ENCODE results near the gene ATXN2.
"Not testable (repeated sequence)": the region's sequence is repeated elsewhere in the genome, so short reads cannot be mapped to it uniquely, and the experiment has no call there.

ATXN2 gene

GRCh38 chr12:111523587-111524167 is 75.4 kb downstream of the ATXN2 start:
- no peak overlapping the region for H3K27ac ChIP-seq (ENCODE audit: low read length)
- H3K36me3 ChIP-seq (replicated peaks; ENCODE audit: insufficient read depth, low read length), result no peaks in the 10 kb centered on the region
- H3K9ac ChIP-seq (ENCODE audit: low read length), result no peak overlapping the region
- no peaks in the 10 kb centered on the region for H3F3A ChIP-seq (ENCODE audit: insufficient read depth, low read length)
- H3K4me3 ChIP-seq (ENCODE audit: low read length), result no peak overlapping the region
- TF ChIP-seq EZH2 (optimal IDR thresholded peaks at IDR 0.05; ENCODE audit: low read depth, low read length), result no peak
- TF ChIP-seq EZH2phosphoT487 (IDR thresholded peaks at IDR 0.05; ENCODE audit: low read length), result no peak
- no peak for TF ChIP-seq CTCF (IDR thresholded peaks at IDR 0.05; ENCODE audit: low read length)
- H3K4me1 ChIP-seq (ENCODE audit: low read length), result no peaks in the 10 kb centered on the region
- DNase-seq, result no peak
- H2AFZ ChIP-seq (ENCODE audit: low read length), result no peak overlapping the region
- no peaks in the 10 kb centered on the region for H4K20me1 ChIP-seq (ENCODE audit: insufficient read depth, low read length)
- H3K27me3 ChIP-seq (replicated peaks; ENCODE audit: insufficient read depth, low read length), result no peaks in the 10 kb centered on the region
- no peak overlapping the region for H3K4me2 ChIP-seq (ENCODE audit: low read depth, low read length)
- H3K9me3 ChIP-seq (replicated peaks; ENCODE audit: insufficient read depth, low read length), result no peaks in the 10 kb centered on the region
- H3K9me2 ChIP-seq (replicated peaks; ENCODE audit: insufficient read depth, low read length), result no peaks in the 10 kb centered on the region
- no peaks in the 10 kb centered on the region for H3K79me2 ChIP-seq (ENCODE audit: low read length)

- Histone ChIP-seq H3K9me3 (replicated peaks; ENCODE audit: insufficient read depth, low read length) (no peaks in the 10 kb centered on the region), H3K4me2 (ENCODE audit: low read depth, low read length) (no peak overlapping the region), H3K27me3 (replicated peaks; ENCODE audit: insufficient read depth, low read length) (no peaks in the 10 kb centered on the region), H3K79me2 (ENCODE audit: low read length) (no peaks in the 10 kb centered on the region), H3K4me1 (ENCODE audit: low read length) (no peaks in the 10 kb centered on the region), H3K36me3 (replicated peaks; ENCODE audit: insufficient read depth, low read length) (no peaks in the 10 kb centered on the region), H3K9ac (ENCODE audit: low read length) (no peak overlapping the region), H4K20me1 (ENCODE audit: insufficient read depth, low read length) (no peaks in the 10 kb centered on the region), H3K27ac (ENCODE audit: low read length) (no peak overlapping the region), H3K4me3 (ENCODE audit: low read length) (no peak overlapping the region), H2AFZ (ENCODE audit: low read length) (no peak overlapping the region), H3F3A (ENCODE audit: insufficient read depth, low read length) (no peaks in the 10 kb centered on the region), H3K9me2 (replicated peaks; ENCODE audit: insufficient read depth, low read length) (no peaks in the 10 kb centered on the region)
- DNase-seq, result no peak
- no peak for TF ChIP-seq EZH2 (optimal IDR thresholded peaks at IDR 0.05; ENCODE audit: low read depth, low read length)
These were observed 77.3 kb downstream of the ATXN2 start for GRCh38 chr12:111521801-111522200.

GRCh38 chr12:111519937-111520336 is 79.2 kb downstream of the ATXN2 start:
- H3K79me2 ChIP-seq (ENCODE audit: low read length), result no peaks in the 10 kb centered on the region
- H3K4me1 ChIP-seq (ENCODE audit: low read length), result no peaks in the 10 kb centered on the region
- TF ChIP-seq EZH2phosphoT487 (IDR thresholded peaks at IDR 0.05; ENCODE audit: low read length), result no peak
- TF ChIP-seq EZH2 (optimal IDR thresholded peaks at IDR 0.05; ENCODE audit: low read depth, low read length), result no peak
- no peak for TF ChIP-seq CTCF (IDR thresholded peaks at IDR 0.05; ENCODE audit: low read length)
- no peaks in the 10 kb centered on the region for H3K36me3 ChIP-seq (replicated peaks; ENCODE audit: insufficient read depth, low read length)
- H3K4me3 ChIP-seq (ENCODE audit: low read length), result no peak overlapping the region
- H2AFZ ChIP-seq (ENCODE audit: low read length), result no peak overlapping the region
- no peaks in the 10 kb centered on the region for H4K20me1 ChIP-seq (ENCODE audit: insufficient read depth, low read length)
- no peak for DNase-seq
- no peak overlapping the region for H3K4me2 ChIP-seq (ENCODE audit: low read depth, low read length)
- no peak overlapping the region for H3K27ac ChIP-seq (ENCODE audit: low read length)
- H3K9me2 ChIP-seq (replicated peaks; ENCODE audit: insufficient read depth, low read length), result no peaks in the 10 kb centered on the region
- no peak overlapping the region for H3K9ac ChIP-seq (ENCODE audit: low read length)
- no peaks in the 10 kb centered on the region for H3K9me3 ChIP-seq (replicated peaks; ENCODE audit: insufficient read depth, low read length)
- no peaks in the 10 kb centered on the region for H3K27me3 ChIP-seq (replicated peaks; ENCODE audit: insufficient read depth, low read length)
- H3F3A ChIP-seq (ENCODE audit: insufficient read depth, low read length), result no peaks in the 10 kb centered on the region

- Histone ChIP-seq H4K20me1 (ENCODE audit: insufficient read depth, low read length) (no peaks in the 10 kb centered on the region), H3K9me3 (replicated peaks; ENCODE audit: insufficient read depth, low read length) (no peaks in the 10 kb centered on the region), H3K4me1 (ENCODE audit: low read length) (no peaks in the 10 kb centered on the region), H3F3A (ENCODE audit: insufficient read depth, low read length) (no peaks in the 10 kb centered on the region), H3K4me2 (ENCODE audit: low read depth, low read length) (no peak overlapping the region), H3K27me3 (replicated peaks; ENCODE audit: insufficient read depth, low read length) (no peaks in the 10 kb centered on the region), H3K4me3 (ENCODE audit: low read length) (no peak overlapping the region), H3K27ac (ENCODE audit: low read length) (no peak overlapping the region), H3K9ac (ENCODE audit: low read length) (no peak overlapping the region), H3K36me3 (replicated peaks; ENCODE audit: insufficient read depth, low read length) (no peaks in the 10 kb centered on the region), H3K79me2 (ENCODE audit: low read length) (no peaks in the 10 kb centered on the region), H3K9me2 (replicated peaks; ENCODE audit: insufficient read depth, low read length) (no peaks in the 10 kb centered on the region), H2AFZ (ENCODE audit: low read length) (no peak overlapping the region)
- TF ChIP-seq CTCF (IDR thresholded peaks at IDR 0.05; ENCODE audit: low read length) (no peak), EZH2phosphoT487 (IDR thresholded peaks at IDR 0.05; ENCODE audit: low read length) (no peak), EZH2 (optimal IDR thresholded peaks at IDR 0.05; ENCODE audit: low read depth, low read length) (no peak)
- no peak for DNase-seq
These were observed 80.0 kb downstream of the ATXN2 start for GRCh38 chr12:111519083-111519482.

GRCh38 chr12:111507719-111508118 is 91.4 kb downstream of the ATXN2 start:
- not testable (repeated sequence) for H3F3A ChIP-seq (ENCODE audit: insufficient read depth, low read length); H3K36me3 ChIP-seq (replicated peaks; ENCODE audit: insufficient read depth, low read length); H2AFZ ChIP-seq (ENCODE audit: low read length); H3K4me1 ChIP-seq (ENCODE audit: low read length); H4K20me1 ChIP-seq (ENCODE audit: insufficient read depth, low read length); H3K4me3 ChIP-seq (ENCODE audit: low read length); DNase-seq; H3K9me3 ChIP-seq (replicated peaks; ENCODE audit: insufficient read depth, low read length); H3K9ac ChIP-seq (ENCODE audit: low read length); H3K27me3 ChIP-seq (replicated peaks; ENCODE audit: insufficient read depth, low read length); H3K79me2 ChIP-seq (ENCODE audit: low read length); H3K4me2 ChIP-seq (ENCODE audit: low read depth, low read length); H3K27ac ChIP-seq (ENCODE audit: low read length); H3K9me2 ChIP-seq (replicated peaks; ENCODE audit: insufficient read depth, low read length)

All from MM.1S (cell line).